ENCODE measurements around the gene SLC25A13.
"Not testable (repeated sequence)": the region's sequence is repeated elsewhere in the genome, so short reads cannot be mapped to it uniquely, and the experiment has no call there.

GRCh38 chr7:96326752-96327151 lies 4.9 kb upstream of the SLC25A13 start:
- TF ChIP-seq POLR2A, CTCF (IDR thresholded peaks at IDR 0.05): not testable (repeated sequence)

Data from uterus (tissue), 2 donors.